ELF-1 (cell line): ENCODE data around the gene THRA.

ENCODE experiments used
- DNase-seq: peaks from one replicate; pipeline ENCODE4 v3.0.0-alpha.2; 2016; ENCODE audit warnings: low read depth, low spot score

Gene THRA

DNA sequence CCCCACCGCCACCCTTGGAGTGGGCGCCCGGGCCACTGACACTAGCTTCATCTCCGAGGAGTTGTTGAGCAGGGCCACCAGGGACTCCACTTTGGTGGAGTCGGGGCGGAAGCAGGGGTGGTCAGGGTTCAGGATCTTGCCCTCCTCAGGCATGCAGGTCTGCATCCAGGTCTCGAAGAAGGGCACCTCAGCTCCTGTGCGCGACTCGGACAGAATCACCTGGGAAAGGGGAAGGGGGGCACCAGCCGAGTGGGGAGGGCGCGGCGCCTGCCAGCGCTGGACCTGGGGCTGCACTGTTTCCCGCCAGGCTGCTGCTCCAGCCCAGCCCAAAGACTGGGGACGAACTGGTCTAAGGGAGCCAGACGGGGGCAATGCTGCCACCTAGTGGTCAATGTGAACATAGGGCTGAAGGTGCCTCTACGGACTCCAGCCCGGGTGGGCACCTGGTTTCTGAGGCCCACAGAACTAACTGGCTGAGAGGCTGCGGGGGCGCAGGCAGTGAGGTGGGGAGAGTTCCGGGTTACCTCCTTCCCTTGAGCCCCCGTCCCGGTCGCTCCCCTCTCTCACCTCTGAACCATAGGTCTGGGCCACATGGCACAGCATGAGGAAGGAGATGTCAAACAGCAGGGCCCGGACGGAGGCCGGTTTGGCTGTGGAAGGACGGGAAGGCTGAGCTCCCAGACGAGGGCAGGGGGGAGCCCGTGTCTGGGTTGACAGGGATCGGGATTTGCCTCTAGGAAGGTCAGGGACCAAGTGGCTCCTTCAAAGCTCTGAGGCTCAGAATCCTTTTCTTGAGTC, 35.8 kb upstream of the THRA start:
- peak; percentile 87 for DNase-seq

DNA sequence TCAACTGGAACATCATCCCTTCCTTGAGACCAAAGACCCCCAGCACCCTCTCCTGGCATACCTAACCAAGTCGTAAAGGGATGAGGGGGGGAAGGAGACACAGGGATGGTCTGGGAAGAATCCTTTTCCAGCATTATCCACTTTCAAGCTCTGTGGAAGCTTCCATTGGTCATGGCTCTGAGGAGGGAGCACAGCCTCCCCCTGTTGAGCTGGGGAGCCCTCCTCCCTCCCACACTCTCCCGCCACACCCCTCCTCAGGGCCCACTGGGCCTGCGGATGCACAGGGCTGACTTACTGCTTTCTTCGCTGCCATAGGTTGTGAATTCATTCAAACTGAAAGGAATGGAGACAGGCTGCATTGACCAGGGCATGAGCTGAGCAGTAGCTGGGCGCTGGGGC, 35.2 kb upstream of the THRA start:
- DNase-seq: no peak

DNA sequence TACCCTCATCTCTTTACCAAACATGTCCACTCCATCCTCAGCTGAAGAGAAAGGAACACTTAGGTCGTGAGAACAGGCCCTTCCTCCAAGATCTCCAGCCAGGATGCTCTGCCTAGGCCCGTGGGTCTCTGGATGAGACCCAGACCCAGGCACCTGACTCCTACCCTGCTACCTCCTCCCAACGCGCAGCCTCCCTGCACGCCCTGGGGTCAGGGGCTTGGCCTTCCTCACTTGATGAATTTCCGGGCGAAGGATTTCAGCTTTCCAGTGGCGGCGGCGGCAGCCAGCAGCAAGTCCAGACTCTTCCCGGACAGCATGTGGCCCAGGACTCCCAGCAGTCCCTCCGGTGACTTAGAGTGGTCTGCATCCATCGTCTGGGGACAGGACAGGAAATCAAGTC, 34.2 kb upstream of the THRA start:
- DNase-seq: no peak

DNA sequence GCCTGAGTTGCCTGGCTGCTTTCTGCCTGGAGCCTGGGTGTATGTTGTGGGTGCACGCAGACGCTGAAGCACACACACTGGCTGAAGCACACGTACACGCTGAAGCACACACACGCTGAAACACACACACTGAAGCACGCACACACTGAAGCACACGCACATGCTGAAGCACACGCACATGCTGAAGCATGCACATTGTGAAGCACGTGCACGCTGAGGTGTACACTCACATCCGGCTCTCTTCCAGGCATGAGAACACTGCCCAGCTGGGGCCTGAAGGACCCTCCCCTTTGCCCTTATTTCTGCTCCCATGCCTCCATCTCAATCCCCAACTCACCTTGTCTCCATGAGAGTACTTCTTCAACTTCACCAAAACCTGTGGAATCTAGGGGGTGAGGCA, 31.1 kb upstream of the THRA start:
- DNase-seq: no peak

DNA sequence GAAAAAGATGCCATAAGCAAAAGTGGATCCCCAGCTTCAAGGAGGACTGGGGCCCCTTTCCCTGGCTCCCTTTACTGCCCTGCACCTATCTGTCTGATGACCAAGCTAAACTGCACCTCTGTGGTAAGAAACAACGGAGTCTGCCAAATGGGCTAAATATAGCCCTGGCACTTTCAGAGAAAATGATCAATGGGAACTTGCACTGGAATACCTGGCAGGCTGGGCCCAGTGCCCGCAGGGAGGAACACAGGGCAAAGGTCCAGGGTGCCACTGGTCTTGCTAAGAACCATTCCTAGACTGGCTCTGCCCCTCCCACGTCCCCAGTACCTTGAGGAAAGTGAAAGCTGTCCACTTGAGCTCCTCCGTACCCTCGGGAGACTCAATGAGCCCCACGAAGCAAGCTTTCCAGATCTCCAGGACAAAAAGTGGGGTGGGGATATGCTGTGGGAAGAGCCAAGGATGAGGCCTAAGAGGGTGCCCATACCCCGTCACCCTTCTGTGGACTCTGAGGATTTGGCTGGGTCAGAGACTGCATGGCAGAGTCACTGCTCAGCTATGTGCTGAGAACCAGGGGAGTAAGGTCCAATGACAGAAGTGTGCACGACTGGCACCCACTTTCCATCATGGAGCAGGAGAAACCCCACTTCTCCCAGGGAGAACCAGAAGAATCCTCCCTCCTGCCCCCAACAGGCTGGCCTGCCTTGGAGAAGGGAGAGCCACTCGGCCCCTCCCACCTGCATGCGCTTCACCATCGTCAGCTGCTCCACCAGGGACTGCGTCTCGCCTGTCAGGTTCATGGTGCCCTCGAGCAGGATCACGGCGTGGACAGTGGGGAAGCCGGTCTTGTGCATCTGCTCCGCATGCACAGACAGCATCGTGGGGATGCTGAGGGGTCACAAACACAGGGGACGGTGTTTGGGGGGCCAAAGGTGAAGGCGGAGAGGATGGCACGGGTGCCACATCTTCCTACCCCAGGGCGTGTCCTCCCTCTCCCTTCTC, 30.1 kb upstream of the THRA start:
- no peak for DNase-seq

DNA sequence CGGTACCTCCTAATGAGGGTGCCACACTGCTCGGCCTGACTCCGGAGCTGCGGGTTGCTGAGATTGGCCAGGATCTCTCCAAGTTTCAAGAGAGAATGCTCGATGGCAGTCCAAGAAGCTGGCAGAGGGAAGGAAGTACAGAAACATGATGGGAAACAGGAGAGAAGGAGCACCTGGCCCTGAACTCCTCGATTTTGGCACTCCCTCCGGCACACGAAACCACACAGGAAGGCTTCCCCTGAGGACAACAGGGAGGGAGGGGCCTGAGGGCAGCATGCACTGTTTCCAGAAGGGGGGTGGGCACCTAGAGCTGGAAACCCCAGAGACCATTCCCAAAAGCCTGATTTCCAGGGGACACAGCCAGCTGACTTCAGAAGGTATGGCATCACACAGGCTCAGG, 29.4 kb upstream of the THRA start:
- no peak for DNase-seq

DNA sequence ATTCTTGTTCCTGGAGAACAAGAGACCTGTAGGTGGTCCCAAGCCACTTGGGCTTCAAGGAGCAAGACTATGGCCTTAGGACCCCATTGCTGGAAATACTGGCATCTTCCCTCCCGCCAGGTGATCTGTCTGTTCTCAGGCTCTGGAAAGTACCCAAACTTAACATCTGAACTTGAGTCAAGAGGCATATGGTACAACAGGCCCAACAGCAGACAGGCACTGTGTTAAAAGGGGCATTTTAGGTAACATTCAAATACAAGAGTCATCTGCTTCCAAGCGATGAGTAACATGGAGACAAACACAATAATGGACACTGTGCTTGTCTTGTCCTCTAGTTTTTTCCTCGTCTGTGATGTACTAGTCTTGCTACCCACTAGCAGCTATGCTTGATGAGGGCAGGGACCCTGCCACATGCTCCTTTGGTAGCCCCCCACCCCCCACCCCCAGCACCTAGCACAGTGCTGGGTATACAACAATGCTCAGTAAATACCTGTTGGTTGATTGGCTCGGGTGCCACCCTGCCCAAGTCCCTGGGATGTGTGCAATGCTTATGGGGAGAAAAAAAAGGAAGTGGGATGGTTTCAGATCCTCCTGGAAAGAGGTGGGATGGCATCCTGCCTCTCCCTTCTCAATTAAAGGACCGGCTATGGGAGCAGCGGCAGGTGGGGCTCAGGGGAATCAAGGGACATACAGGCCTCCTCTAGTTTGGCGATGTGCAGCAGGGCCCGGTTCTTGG, 28.2 kb upstream of the THRA start:
- no peak for DNase-seq

DNA sequence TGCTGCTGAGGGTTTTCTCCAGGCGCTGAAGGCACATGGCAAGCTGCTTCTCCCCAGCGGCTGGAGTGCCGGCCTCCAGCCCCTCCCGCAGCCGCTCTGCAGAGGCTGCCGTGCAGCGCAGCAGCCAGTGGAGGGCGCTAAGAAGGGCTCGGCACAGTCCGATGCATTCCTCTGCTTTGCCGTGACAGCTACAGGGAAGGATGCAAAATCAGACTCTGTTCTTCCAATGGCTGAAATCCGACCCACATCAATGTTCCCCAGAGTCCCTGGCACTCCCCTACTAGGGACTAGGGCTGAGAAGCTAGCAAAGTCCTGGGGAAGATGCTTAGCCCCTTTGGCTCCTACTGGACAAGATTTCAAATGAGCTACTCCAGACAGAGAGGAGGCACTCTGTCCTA, 27.6 kb upstream of the THRA start:
- peak; percentile 88 for DNase-seq

DNA sequence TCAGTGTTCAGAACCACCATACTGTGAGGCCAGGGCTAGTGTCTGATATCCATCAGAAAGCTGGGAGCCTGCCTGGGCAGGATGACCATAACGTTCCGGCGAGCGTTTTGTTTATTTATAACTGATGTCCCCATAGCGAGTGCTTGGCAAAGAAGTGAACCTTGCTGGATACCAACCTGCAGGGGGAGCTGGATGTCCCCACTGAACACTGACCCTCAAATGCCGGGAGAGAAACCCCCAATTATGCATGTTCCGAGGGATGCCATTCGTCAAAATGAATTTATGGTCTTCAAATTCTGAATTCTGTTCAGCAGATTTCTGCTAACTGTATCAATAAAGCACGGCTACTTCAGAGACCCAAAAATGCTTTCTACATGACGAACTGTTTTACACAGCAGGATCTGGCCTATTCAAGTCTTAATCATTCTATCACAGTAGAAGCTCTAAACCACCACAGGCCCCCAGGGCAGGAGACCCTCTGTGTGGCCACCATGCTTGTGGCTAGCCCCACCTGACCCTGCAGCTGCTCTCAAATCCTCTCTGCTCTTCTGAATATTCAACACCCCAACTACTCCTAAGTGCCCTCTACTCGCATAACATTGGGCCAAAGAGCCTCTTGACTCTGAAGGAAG, 23.8 kb upstream of the THRA start:
- peak; percentile 52 for DNase-seq

DNA sequence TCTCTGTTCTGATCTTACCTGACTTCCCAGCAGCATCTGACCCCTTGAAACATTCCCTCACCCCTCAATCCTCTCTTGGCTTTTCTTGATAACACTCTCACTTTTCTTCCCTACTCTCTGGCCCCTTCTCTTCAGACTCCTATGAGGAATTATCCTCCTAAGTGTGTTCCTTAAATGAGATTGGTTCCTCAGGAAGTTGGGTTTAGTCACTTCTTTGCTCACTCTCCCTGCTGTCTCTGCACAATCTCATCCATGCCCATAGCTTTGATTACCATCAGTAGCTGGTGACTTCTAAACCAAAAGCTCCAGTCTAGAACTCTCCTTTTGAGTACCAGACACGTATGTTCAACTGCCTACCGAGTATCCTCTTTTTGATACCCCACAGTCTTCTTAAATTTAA, 21.6 kb upstream of the THRA start:
- DNase-seq: no peak

DNA sequence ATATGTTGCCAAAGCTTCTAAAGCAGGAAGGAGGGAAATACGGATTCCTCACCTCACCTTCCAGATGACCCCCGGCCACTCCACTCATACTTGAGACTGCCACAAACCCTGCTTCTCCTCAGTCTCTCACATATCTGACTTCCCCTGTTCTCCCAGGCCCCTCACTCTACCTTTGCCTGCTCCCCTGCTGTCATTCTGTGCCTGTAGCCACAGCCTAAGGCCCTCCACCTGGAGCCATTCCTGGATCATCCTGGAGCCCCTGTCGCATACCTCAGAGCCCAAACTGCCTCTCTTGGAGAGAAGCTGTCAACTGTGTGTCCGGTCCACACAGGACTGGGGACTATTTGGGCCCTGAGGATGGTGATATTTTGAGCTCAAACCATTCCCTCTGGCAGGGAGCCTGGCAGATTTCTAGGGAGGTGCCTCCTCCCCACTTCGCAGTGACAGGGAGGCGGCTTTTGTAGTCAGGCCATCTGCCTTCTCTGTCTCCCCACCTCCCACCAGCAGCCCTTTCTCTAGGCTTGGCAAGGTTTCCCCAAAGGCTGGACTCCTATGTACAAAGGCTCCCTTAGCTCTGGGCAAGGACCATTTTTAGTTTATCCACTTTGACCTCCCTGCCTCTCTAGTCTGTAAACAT, 6.3 kb upstream of the THRA start:
- DNase-seq: no peak

DNA sequence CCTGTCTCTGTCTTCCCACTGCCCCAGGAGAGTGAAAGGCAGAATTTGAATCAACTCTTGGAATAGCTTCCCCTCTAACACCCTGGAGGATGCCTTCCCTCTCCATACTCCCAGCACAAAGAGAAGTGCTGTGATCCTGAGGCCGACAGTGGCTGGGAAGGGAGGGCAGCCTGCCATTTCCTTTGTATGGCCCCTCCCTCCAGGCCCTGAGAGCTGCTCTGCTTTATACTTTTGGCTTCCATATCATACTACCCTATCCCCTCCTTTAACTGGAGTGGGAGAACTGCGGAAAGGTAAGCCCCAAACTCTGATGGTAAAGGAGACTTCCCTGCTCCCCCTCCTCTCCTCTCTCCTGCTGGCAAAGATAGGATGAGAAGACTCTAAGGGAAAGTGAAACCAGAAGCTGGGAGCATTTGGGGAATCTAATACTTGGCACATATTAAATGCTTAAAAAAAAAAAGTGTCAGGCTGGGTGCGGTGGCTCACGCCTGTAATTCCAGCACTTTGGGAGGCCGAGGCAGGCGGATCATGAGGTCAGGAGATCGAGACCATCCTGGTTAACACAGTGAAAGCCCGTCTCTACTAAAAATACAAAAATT, 4.5 kb upstream of the THRA start:
- DNase-seq: no peak

DNA sequence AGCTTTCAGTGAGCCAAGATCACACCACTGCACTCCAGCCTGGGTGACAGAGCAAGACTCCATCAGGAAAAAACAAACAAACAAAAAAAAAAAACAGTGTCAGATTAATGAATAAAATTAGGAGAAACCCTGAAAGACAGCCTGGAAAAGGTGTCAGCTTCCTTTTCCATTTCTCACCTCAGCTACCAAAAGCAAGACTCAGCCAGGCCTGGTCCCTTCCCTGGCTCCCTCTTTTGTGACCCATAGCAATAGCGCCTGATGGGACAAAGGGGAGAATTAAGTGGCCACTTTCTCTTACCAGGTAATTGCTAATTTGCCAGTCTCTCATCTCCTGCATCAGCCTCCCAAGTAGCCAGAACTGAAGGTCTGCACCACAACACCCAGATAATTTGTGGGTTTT, 3.9 kb upstream of the THRA start:
- DNase-seq: no peak

DNA sequence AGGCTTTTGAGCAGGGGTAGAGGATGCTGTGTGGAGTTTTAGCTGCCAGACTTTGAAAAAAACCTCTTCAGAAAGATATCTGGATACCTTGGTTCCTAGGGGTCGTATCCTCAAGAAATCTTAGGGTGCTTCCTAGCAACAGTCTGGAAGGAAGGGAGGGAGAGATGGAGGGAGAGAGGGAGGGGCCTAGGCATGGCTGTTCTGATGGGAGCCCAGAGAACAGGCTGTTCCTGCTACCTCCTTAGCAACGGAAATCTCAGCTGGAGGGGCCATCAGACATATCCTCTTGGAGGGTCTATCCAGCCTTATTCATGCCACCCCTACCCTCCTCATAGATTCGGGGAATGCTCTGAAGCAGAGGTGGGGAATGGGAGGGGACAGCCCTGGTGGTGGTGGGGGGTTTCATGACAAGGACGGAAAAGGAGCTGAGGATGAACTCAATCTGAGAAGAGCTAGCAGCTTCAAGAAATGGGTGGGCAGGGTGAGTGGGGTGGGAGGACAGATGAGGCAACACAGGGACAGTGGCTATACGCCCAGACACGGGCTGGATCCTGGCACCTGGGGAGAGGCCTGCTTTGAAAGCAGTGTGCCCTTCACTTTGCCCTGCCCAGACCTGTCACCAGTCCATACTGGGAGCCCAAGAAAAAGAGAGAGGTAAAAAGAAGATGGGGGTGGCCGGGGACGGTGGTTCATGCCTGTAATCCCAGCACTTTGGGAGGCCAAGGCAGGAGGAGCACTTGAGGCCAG, 2.9 kb upstream of the THRA start:
- no peak for DNase-seq

DNA sequence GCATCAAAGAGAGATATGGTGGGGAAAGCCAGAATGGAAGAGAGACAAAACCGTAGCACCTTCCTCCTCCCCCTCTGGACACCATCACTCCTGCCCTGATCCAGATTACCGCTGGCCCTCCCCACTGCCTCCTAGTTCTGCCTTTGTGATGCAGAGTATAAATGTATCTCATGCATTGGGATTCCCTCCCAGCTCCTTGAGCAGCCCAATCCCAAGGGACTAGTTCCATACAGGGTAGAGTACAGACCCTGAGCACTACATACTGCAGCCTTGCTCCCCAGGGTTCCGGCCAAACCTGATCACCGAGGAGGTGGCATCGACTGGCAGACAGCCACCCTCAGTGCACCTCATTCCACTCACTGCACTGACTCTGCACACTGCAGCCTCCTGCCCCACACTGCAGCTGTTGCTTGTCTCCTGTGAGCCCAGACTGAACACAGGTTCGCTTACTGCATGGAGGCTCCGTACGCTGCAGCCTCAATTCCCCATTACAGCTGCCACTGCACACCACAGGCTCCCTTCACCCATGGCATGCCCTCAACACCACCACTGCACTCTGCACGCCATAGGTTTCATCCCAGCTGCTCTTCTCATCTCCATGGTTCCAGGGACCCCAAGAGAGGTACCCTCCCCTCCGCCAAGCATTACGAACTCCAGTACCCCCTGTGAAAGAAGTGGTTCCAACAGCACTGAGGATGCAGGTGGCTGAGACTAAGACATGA, 1.7 kb upstream of the THRA start:
- DNase-seq: no peak

DNA sequence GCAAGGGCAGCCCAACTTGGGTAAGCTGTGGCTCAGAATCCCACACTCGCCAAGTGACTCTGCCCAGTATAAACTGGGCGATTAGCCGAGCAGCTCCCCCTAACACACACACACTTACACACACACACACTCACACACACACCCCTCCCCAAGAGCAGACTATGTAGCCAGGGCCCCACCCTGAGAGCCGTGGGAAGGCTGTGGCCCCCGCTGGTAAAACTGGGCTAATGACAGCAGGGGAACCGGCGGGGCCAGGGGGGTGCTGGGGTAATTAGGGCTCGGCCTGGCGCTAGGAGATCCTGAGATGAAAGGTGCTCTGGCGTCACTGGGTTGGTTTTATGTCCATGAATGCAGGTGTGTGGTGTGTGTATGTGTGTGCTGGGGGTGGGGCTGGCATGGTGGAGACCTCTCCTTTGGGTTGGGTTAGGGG, 1.1 kb upstream of the THRA start:
- DNase-seq: no peak

DNA sequence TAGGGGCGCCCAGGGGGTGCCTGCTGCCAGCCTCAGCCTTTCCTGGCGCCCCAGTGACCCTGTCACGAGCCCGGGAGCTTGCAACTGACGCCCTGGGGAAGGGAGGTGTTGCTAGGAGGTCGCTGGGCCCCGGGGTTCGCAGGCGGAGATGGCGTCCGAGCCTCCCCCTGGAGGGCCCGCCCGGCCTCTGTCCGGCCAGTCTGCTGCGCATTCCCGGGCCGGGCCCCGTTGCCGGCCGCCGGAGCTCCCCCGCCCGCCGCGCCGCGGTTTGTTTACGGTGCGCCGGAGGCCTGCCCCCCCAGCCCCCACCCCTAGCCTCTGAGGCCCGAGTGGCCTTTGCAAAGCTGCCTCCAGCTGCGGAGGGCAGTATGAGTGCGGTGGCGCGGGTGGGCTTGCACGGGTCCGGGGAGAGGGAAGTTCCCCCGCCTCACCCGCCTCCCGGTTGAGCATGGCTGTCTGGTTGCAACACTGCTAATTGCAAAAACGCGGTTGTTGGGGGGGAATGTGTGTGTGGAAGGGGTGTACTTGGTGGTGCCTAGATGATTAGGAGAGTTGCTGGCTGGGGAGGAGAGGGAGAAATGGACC, 514 bp downstream of the THRA start:
- peak; percentile 73 for DNase-seq

DNA sequence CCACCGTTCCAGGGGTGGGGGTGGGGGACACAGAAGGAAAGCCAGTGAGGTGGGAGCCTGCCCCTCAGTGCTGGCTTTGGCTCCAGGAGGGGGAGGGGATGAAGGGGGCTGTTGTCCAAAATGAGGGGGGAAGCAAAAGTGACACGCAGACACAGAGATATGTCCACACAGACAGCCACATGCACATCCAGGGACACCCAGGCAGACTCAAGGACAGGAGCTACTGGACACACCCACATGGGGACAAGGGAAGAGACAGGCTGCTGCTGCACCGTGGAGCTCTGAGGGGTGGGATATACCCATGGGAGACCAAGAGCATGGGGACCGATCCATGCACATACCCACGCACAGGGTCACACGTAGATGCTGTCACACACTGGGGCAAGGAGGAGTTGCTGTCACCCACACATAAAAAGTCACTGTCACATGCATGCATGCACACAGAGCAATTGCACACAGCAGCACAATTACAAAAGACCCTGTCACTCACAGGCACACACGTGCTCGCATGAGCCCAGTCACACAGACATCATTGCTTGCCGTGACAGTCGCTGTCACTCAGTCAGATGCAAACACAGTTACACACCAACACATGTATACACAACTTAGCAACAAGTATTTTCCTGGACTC, 1.3 kb downstream of the THRA start:
- DNase-seq: no peak
